ENCODE measurements around the gene ACADVL.

The ACADVL gene

DNA sequence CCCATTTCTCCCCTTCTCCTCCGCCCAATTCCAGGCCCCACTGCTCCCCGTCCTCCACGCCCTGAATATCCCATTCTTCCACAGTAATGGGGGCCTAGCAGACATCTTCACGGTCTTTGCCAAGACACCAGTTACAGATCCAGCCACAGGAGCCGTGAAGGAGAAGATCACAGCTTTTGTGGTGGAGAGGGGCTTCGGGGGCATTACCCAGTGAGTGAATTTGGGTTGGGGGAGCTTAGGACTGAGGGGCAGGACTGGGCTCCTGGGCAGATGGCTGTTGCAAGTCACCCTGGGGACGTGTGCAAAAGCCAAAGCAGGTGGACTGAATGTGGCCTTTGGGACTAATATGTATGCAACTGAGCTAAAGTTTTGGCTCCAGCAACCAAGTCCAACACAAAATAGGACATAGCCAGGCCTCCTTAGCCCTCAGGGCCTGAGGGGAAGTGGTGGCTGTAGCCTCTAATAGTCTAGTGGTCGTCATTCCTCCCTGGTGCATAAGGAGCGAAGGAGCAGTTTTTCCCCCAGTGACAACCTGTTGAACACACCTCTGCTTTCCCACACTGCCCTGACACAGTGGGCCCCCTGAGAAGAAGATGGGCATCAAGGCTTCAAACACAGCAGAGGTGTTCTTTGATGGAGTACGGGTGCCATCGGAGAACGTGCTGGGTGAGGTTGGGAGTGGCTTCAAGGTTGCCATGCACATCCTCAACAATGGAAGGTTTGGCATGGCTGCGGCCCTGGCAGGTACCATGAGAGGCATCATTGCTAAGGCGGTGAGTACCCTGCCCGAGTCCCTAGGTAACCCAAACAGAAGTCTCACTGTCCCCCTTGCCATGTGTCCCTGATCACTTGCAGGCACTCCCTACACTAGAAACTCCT is 2.6 kb downstream of the ACADVL start:
- Histone ChIP-seq H3K9me3 (ENCODE audit: control insufficient read depth, low read length) (no peaks in the 10 kb centered on the region), H3K9ac (ENCODE audit: low read length) (no peak overlapping the region), H3K27me3 (ENCODE audit: control insufficient read depth, insufficient read depth, low read length) (no peaks in the 10 kb centered on the region), H3K4me3 (ENCODE audit: low read length) (no peak overlapping the region), H3K36me3 (ENCODE audit: control insufficient read depth, insufficient read depth, low read length) (peaks cover 24% of the 10 kb centered on the region), H3K4me1 (ENCODE audit: control insufficient read depth, insufficient read depth, low read length) (peaks cover 33% of the 10 kb centered on the region)

DNA sequence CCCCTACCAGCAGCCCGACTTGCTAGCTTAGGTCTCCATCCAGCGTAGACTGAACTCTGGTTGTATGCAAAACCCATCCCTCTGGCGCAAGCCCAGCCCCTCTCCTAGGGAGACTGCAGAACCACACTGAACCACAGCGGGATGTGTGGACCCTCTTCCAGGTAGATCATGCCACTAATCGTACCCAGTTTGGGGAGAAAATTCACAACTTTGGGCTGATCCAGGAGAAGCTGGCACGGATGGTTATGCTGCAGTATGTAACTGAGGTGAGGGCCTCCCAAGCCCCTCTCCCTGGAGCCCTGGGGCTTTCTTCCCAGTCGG is 3.2 kb downstream of the ACADVL start:
- Histone ChIP-seq H3K9ac (ENCODE audit: low read length) (no peak overlapping the region), H3K4me1 (ENCODE audit: control insufficient read depth, insufficient read depth, low read length) (peaks cover 29% of the 10 kb centered on the region), H3K9me3 (ENCODE audit: control insufficient read depth, low read length) (no peaks in the 10 kb centered on the region), H3K27me3 (ENCODE audit: control insufficient read depth, insufficient read depth, low read length) (no peaks in the 10 kb centered on the region), H3K36me3 (ENCODE audit: control insufficient read depth, insufficient read depth, low read length) (peaks cover 24% of the 10 kb centered on the region), H3K4me3 (ENCODE audit: low read length) (no peak overlapping the region)

DNA sequence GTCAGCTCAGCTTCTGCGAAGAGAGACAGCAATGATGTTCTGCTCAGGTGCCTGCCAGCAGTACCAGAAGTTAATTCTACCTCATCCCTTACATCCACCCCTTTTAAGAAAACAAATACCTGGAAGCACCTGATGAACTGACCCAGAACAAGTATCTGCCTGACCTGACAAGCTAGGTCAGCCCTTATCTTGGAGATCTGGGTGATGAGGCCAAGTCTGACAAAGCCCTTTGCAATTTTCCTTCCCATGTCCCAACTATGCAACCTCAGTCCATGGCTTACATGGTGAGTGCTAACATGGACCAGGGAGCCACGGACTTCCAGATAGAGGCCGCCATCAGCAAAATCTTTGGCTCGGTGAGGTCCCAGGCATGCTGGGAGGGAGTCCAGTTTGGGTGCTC is 3.6 kb downstream of the ACADVL start:
- Histone ChIP-seq H3K27me3 (ENCODE audit: control insufficient read depth, insufficient read depth, low read length) (no peaks in the 10 kb centered on the region), H3K4me3 (ENCODE audit: low read length) (no peak overlapping the region), H3K9ac (ENCODE audit: low read length) (no peak overlapping the region), H3K9me3 (ENCODE audit: control insufficient read depth, low read length) (no peaks in the 10 kb centered on the region), H3K4me1 (ENCODE audit: control insufficient read depth, insufficient read depth, low read length) (peaks cover 25% of the 10 kb centered on the region), H3K36me3 (ENCODE audit: control insufficient read depth, insufficient read depth, low read length) (peaks cover 26% of the 10 kb centered on the region)

DNA sequence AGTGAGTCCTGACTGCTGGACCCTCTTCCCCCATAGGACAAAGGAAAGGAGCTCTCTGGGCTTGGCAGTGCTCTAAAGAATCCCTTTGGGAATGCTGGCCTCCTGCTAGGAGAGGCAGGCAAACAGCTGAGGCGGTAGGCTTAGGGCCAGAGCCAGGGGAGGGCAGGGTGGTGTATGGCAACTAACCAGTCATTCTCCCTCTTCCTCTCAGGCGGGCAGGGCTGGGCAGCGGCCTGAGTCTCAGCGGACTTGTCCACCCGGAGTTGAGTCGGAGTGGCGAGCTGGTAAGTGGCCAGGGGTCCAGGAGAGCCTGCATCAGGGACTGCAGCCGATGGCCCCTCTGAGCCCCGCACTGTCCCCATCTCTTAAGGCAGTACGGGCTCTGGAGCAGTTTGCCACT is 4.4 kb downstream of the ACADVL start:
- Histone ChIP-seq H3K27me3 (ENCODE audit: control insufficient read depth, insufficient read depth, low read length) (no peaks in the 10 kb centered on the region), H3K36me3 (ENCODE audit: control insufficient read depth, insufficient read depth, low read length) (peaks cover 34% of the 10 kb centered on the region), H3K4me3 (ENCODE audit: low read length) (no peak overlapping the region), H3K9ac (ENCODE audit: low read length) (no peak overlapping the region), H3K4me1 (ENCODE audit: control insufficient read depth, insufficient read depth, low read length) (peaks cover 22% of the 10 kb centered on the region), H3K9me3 (ENCODE audit: control insufficient read depth, low read length) (no peaks in the 10 kb centered on the region)

DNA sequence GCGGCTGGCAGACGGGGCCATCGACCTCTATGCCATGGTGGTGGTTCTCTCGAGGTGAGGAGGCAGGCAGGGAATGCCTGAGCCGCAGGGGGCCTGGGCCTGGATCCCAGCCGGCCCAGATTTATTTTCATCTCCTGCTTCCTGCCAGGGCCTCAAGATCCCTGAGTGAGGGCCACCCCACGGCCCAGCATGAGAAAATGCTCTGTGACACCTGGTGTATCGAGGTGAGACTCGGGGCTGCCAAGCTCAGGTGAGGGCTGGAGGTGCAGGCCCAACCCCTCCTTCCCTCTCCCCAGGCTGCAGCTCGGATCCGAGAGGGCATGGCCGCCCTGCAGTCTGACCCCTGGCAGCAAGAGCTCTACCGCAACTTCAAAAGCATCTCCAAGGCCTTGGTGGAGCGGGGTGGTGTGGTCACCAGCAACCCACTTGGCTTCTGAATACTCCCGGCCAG is 4.9 kb downstream of the ACADVL start:
- Histone ChIP-seq H3K9ac (ENCODE audit: low read length) (no peak overlapping the region), H3K36me3 (ENCODE audit: control insufficient read depth, insufficient read depth, low read length) (peaks cover 34% of the 10 kb centered on the region), H3K4me3 (ENCODE audit: low read length) (no peak overlapping the region), H3K4me1 (ENCODE audit: control insufficient read depth, insufficient read depth, low read length) (peaks cover 18% of the 10 kb centered on the region), H3K9me3 (ENCODE audit: control insufficient read depth, low read length) (no peaks in the 10 kb centered on the region), H3K27me3 (ENCODE audit: control insufficient read depth, insufficient read depth, low read length) (no peaks in the 10 kb centered on the region)

DNA sequence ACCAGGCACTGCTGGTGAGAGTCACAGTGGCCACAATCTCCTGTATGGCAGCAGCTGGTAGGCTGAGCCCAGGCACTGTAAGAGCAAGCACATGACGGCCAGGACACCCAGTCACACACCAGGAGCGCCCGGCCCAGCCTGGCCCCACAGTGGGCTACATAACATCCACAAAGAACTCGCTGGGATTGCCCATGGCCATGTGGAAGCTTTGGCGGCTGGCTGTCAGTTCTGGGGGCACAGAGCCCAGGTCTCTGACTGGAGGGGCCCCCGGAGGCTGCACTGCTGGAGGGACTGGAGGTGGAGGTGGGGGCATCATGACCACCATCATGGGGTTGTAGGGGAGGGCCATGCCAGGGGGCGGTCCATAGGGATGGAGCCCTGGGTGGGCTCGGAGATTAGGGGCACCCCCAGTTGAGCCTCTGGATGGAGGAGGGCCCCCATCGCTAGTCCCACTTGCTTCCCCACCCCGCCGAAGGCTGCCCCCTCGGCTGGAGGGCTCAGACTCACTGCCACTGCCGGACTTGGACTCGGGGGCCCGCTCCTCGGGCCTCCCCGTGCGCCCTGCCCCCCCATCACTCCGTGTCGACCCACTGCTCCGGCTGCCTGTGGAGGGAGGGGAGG is 6.1 kb downstream of the ACADVL start:
- H3K27me3 ChIP-seq (ENCODE audit: control insufficient read depth, insufficient read depth, low read length) = no peaks in the 10 kb centered on the region
- H3K9ac ChIP-seq (ENCODE audit: low read length) = no peak overlapping the region
- no peaks in the 10 kb centered on the region for H3K9me3 ChIP-seq (ENCODE audit: control insufficient read depth, low read length)
- H3K4me3 ChIP-seq (ENCODE audit: low read length) = no peak overlapping the region
- peaks cover 34% of the 10 kb centered on the region for H3K36me3 ChIP-seq (ENCODE audit: control insufficient read depth, insufficient read depth, low read length)
- H3K4me1 ChIP-seq (ENCODE audit: control insufficient read depth, insufficient read depth, low read length) = peaks cover 16% of the 10 kb centered on the region

DNA sequence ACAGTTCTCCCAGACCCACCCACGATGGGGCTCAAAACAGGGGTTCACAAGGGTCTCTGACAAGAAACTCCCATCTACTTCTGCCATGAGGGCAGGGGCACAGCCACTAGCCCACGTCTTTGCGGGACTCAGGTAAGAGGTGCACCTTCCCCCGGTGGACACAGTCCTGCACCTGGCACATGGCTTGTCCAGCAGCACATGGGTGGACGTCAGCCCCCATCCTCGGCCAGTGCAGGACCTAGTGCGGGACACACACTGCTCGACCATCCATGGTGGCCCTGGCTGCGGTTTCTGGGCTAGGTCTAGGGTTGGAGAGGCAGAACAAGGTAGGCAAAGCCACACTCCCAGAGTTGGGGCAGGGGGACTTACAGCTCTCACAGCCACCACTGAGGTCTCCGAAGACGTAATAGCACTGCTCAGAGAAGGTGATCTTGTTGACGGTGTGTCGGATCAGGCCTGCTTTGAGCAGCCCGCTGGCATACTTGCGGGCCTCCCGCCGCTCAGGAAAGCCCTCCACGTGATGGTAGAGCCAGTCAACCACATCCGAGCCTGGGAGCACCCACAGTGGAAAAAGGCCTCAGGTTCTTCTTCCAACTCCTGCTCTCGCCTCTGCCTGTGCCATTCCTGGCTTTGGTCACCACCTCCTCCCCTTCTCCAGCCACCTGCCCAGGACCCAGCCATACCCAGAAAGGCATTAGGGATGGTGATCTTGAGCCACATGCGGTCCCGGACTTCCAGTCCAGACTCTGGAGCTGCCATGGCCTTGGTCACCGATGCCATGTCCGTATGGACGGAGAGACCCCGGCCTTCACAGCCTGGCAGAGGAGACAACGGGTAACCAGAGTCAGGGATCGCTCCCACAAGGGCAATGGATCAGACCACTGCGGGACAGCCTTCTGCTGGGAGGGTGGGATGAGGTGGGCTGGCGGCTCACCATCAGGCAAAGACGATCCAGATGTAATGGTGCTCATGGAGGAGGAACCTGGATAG is 7.3 kb downstream of the ACADVL start:
- no peak overlapping the region for H3K9ac ChIP-seq (ENCODE audit: low read length)
- peaks cover 5% of the 10 kb centered on the region for H3K4me1 ChIP-seq (ENCODE audit: control insufficient read depth, insufficient read depth, low read length)
- no peaks in the 10 kb centered on the region for H3K9me3 ChIP-seq (ENCODE audit: control insufficient read depth, low read length)
- H3K4me3 ChIP-seq (ENCODE audit: low read length) = no peak overlapping the region
- H3K27me3 ChIP-seq (ENCODE audit: control insufficient read depth, insufficient read depth, low read length) = no peaks in the 10 kb centered on the region
- H3K36me3 ChIP-seq (ENCODE audit: control insufficient read depth, insufficient read depth, low read length) = peaks cover 27% of the 10 kb centered on the region

DNA sequence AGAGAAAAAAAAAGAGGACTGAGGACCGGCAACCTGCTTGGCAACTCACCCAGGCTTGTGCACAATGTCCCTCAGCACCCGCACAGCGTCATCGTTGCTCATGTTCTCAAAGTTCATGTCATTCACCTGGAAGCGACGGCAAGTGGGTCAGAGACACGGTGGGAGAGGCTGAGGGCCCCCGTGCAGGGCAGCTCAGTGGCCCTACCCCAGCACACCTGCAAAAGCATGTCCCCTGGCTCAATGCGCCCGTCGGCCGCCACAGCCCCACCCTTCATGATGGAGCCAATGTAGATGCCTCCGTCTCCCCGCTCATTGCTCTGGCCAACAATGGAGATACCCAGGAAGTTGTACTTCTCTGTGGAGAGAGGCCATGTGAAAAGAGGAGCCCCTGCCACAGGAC is 9.2 kb downstream of the ACADVL start:
- no peak overlapping the region for H3K4me3 ChIP-seq (ENCODE audit: low read length)
- no peak overlapping the region for H3K9ac ChIP-seq (ENCODE audit: low read length)
- H3K36me3 ChIP-seq (ENCODE audit: control insufficient read depth, insufficient read depth, low read length) = peaks cover 14% of the 10 kb centered on the region
- peaks cover 10% of the 10 kb centered on the region for H3K4me1 ChIP-seq (ENCODE audit: control insufficient read depth, insufficient read depth, low read length)
- no peaks in the 10 kb centered on the region for H3K9me3 ChIP-seq (ENCODE audit: control insufficient read depth, low read length)
- no peaks in the 10 kb centered on the region for H3K27me3 ChIP-seq (ENCODE audit: control insufficient read depth, insufficient read depth, low read length)

DNA sequence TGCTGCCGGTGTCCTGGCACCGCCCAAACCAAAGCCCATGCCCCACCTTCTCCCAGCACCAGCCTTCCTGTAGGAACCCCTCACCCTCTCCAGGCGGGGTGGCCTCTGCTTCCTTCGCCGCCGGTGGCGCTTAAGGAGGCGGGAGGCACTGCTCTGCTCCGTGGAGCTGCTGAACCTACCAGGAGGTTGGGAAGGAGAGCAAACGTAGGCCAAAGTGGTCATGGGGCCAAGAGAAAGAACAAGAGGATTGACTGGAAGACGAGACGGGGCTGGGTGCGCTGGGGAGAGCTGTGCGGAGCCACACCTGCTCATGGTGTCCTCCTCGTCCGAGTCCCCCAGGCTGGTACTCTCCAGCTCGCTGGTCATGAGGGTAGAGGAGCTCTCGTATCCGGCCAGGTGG is 9.8 kb downstream of the ACADVL start:
- H3K4me1 ChIP-seq (ENCODE audit: control insufficient read depth, insufficient read depth, low read length) = peaks cover 11% of the 10 kb centered on the region
- H3K9ac ChIP-seq (ENCODE audit: low read length) = no peak overlapping the region
- no peaks in the 10 kb centered on the region for H3K9me3 ChIP-seq (ENCODE audit: control insufficient read depth, low read length)
- H3K27me3 ChIP-seq (ENCODE audit: control insufficient read depth, insufficient read depth, low read length) = no peaks in the 10 kb centered on the region
- H3K4me3 ChIP-seq (ENCODE audit: low read length) = no peak overlapping the region
- H3K36me3 ChIP-seq (ENCODE audit: control insufficient read depth, insufficient read depth, low read length) = peaks cover 10% of the 10 kb centered on the region

DNA sequence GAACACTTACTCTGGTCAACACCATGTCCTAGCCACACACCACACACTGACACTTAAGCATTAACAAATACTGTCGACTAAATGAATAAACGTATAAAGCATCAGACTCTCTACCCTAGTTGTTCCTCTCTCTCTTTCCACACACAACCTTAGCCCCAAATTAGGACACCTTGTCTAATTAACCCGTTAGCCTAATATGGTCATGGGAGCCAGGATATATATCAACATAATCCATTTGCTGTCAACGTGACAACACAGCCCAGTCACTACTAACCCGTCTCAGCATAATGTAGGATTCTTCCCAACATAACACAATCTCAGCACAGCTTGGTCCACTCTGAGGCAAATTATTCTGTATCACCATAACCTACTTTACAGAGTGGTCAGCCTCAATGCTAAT is 12.4 kb downstream of the ACADVL start:
- Histone ChIP-seq H3K4me1 (ENCODE audit: control insufficient read depth, insufficient read depth, low read length) (peaks cover 23% of the 10 kb centered on the region), H3K27me3 (ENCODE audit: control insufficient read depth, insufficient read depth, low read length) (no peaks in the 10 kb centered on the region), H3K36me3 (ENCODE audit: control insufficient read depth, insufficient read depth, low read length) (peaks cover 15% of the 10 kb centered on the region), H3K9ac (ENCODE audit: low read length) (no peak overlapping the region), H3K4me3 (ENCODE audit: low read length) (no peak overlapping the region), H3K9me3 (ENCODE audit: control insufficient read depth, low read length) (no peaks in the 10 kb centered on the region)

DNA sequence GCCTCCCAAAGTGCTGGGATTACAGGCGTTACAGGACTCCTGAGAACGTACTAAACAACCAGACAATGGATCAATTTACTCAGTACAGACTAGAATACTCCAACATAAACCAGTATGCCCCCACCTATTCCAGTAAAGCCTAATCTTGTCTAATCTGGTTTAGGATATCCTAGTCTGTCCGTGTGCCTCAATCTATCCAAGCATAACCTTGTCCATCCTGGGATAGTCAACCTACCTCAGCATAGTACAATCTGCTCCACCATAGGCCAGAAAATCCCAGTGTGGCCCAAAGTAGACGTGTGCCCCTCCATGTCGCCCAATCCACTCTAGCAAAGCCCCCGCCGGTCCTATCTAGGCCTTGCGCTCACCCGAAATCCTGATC is 14.0 kb downstream of the ACADVL start:
- Histone ChIP-seq H3K4me3 (ENCODE audit: low read length) (peak overlapping the region; percentile 92), H3K4me1 (ENCODE audit: control insufficient read depth, insufficient read depth, low read length) (peaks cover 28% of the 10 kb centered on the region), H3K27me3 (ENCODE audit: control insufficient read depth, insufficient read depth, low read length) (no peaks in the 10 kb centered on the region), H3K9me3 (ENCODE audit: control insufficient read depth, low read length) (no peaks in the 10 kb centered on the region), H3K9ac (ENCODE audit: low read length) (peak overlapping the region; percentile 80), H3K36me3 (ENCODE audit: control insufficient read depth, insufficient read depth, low read length) (peaks cover 9% of the 10 kb centered on the region)

All from mucosa of stomach (tissue), 1 donor.